Fibroblast of lung (primary cell): ENCODE data around the gene CD7. TPM values are rescaled to one million over a fixed set of nuclear protein-coding genes. Genes with fewer than 3 reads are reported as not detected.

Source experiments
- DNase-seq, 2 donors: peaks; one replicate each; pipeline versions ENCODE4 v3.0.0 to v3.0.0-alpha.2; 2010; ENCODE audit warnings: low read depth in 2 of 2
- H2AFZ ChIP-seq: 2 replicates; pipeline ENCODE4 v1.5.1; 2012; ENCODE audit warnings: low read length, control low read depth, inconsistent platforms
- H3K27ac ChIP-seq: 2 replicates; pipeline ENCODE4 v1.5.1; 2011; ENCODE audit warnings: low read length, control low read depth; ENCODE audit not compliant: insufficient read depth
- H3K27me3 ChIP-seq: 2 replicates; pipeline ENCODE4 v1.5.1; 2011; ENCODE audit warnings: mild to moderate bottlenecking, low read length; ENCODE audit not compliant: control insufficient read depth, insufficient read depth
- H3K36me3 ChIP-seq: 2 replicates; pipeline ENCODE4 v1.5.1; 2011; ENCODE audit warnings: low read length; ENCODE audit not compliant: control insufficient read depth, insufficient read depth
- H3K4me1 ChIP-seq: 2 replicates; pipeline ENCODE4 v1.5.1; 2011; ENCODE audit warnings: low read length; ENCODE audit not compliant: control insufficient read depth, insufficient read depth; ENCODE audit errors: extremely low read depth
- H3K4me2 ChIP-seq: 2 replicates; pipeline ENCODE4 v1.5.1; 2011; ENCODE audit warnings: low read length, control low read depth; ENCODE audit not compliant: insufficient read depth; ENCODE audit errors: extremely low read depth
- H3K4me3 ChIP-seq, 4 experiments: fragments of 200-600 bp in 1 of 4; sonication (generic) in 1 of 4; replicated peaks in 1 of 4; 2 replicates each; pipeline ENCODE4 v1.5.1; 2011 to 2016; ENCODE audit warnings: low read length in 4 of 4, low read depth in 3 of 4, mild to moderate bottlenecking in 3 of 4, control low read depth in 2 of 4, inconsistent platforms in 1 of 4, mixed read lengths in 1 of 4; ENCODE audit not compliant: insufficient read depth in 1 of 4; ENCODE audit errors: control extremely low read depth in 1 of 4
- H3K79me2 ChIP-seq: 2 replicates; pipeline ENCODE4 v1.5.1; 2012; ENCODE audit warnings: mild to moderate bottlenecking, low read length, inconsistent platforms; ENCODE audit not compliant: control insufficient read depth, insufficient read depth
- H3K9ac ChIP-seq: 2 replicates; pipeline ENCODE4 v1.5.1; 2011; ENCODE audit warnings: mild to moderate bottlenecking, low read length, control low read depth; ENCODE audit not compliant: insufficient read depth
- H3K9me3 ChIP-seq: 2 replicates; pipeline ENCODE4 v1.5.1; 2012; ENCODE audit warnings: low read depth, low read length; ENCODE audit not compliant: control insufficient read depth, insufficient read depth
- H4K20me1 ChIP-seq: 2 replicates; pipeline ENCODE4 v1.5.1; 2011; ENCODE audit warnings: low read length; ENCODE audit not compliant: control insufficient read depth, insufficient read depth; ENCODE audit errors: extremely low read depth
- CTCF ChIP-seq, 2 donors: IDR thresholded peaks in 1 of 2; conservative IDR thresholded peaks in 1 of 2; 1 replicate in 1 of 2; 2 replicates in 1 of 2; pipeline ENCODE4 v1.5.1; 2011 to 2012; ENCODE audit warnings: low read length in 2 of 2, control low read depth in 1 of 2, inconsistent platforms in 1 of 2, low read depth in 1 of 2, mild to moderate bottlenecking in 1 of 2
- EZH2 ChIP-seq: IDR thresholded peaks from 2 replicates; pipeline ENCODE4 v1.5.1; 2012; ENCODE audit warnings: low read length, control low read depth, mild to moderate bottlenecking; ENCODE audit errors: missing control alignments
- polyA plus RNA-seq, 2 donors: library from polyadenylated mRNA; depleted of rRNA in 1 of 2; stranded (reverse) in 1 of 2; unstranded in 1 of 2; fragments of >200 nt; gene quantifications; 2 replicates each; pipeline ENCODE4 v1.2.1, GENCODE V29; 2011 to 2012; ENCODE audit warnings: missing spikeins in 1 of 2
- total RNA-seq: library from RNA; depleted of rRNA; stranded (reverse); fragments of >200 nt; gene quantifications from 2 replicates; pipeline ENCODE4 v1.2.1, GENCODE V29; 2014

CD7 gene
- total and polyA plus RNA-seq, 2 donors (not counting 1 experiment from before 2014, with no cell fraction given): 0.17 TPM; not detected in 1

GRCh38 chr17:82327289-82327688 is 9.9 kb upstream of the CD7 start:
- H3K9ac ChIP-seq: no peak overlapping the region
- H4K20me1 ChIP-seq: no peaks in the 10 kb centered on the region
- no peak overlapping the region for H3K4me2 ChIP-seq
- no peak for DNase-seq
- H3K4me3 ChIP-seq: no peak overlapping the region
- H3K27ac ChIP-seq: no peak overlapping the region
- peaks cover 9% of the 10 kb centered on the region for H3K4me1 ChIP-seq
- TF ChIP-seq EZH2 (no peak), CTCF (conservative IDR thresholded peaks at IDR 0.05 in 1 of 2, IDR thresholded peaks at IDR 0.05 in 1 of 2; ENCODE audit: low read depth in 1 of 2, low read length in 2 of 2) (no peak)
- H3K9me3 ChIP-seq: no peaks in the 10 kb centered on the region
- H3K36me3 ChIP-seq: no peaks in the 10 kb centered on the region
- H3K27me3 ChIP-seq: no peaks in the 10 kb centered on the region
- no peaks in the 10 kb centered on the region for H3K79me2 ChIP-seq
- no peak overlapping the region for H2AFZ ChIP-seq

- TF ChIP-seq CTCF (conservative IDR thresholded peaks at IDR 0.05 in 1 of 2, IDR thresholded peaks at IDR 0.05 in 1 of 2; ENCODE audit: low read depth in 1 of 2, low read length in 2 of 2) (no peak), EZH2 (no peak)
- Histone ChIP-seq H3K4me3 (no peak overlapping the region), H3K9ac (no peak overlapping the region), H3K9me3 (no peaks in the 10 kb centered on the region), H3K36me3 (no peaks in the 10 kb centered on the region), H2AFZ (no peak overlapping the region), H3K79me2 (no peaks in the 10 kb centered on the region), H3K27ac (no peak overlapping the region), H4K20me1 (no peaks in the 10 kb centered on the region), H3K27me3 (no peaks in the 10 kb centered on the region), H3K4me1 (peaks cover 7% of the 10 kb centered on the region), H3K4me2 (no peak overlapping the region)
- DNase-seq: no peak
Measured at GRCh38 chr17:82325286-82326180, 8.1 kb upstream of the CD7 start.

GRCh38 chr17:82324566-82325285 is 7.3 kb upstream of the CD7 start:
- H3K4me2 ChIP-seq: no peak overlapping the region
- H2AFZ ChIP-seq: no peak overlapping the region
- TF ChIP-seq EZH2 (no peak), CTCF (conservative IDR thresholded peaks at IDR 0.05 in 1 of 2, IDR thresholded peaks at IDR 0.05 in 1 of 2; ENCODE audit: low read depth in 1 of 2, low read length in 2 of 2) (no peak)
- H3K4me1 ChIP-seq: no peaks in the 10 kb centered on the region
- H3K36me3 ChIP-seq: no peaks in the 10 kb centered on the region
- no peak overlapping the region for H3K9ac ChIP-seq
- H3K9me3 ChIP-seq: no peaks in the 10 kb centered on the region
- no peaks in the 10 kb centered on the region for H3K79me2 ChIP-seq
- no peak overlapping the region for H3K4me3 ChIP-seq
- H3K27me3 ChIP-seq: no peaks in the 10 kb centered on the region
- no peaks in the 10 kb centered on the region for H4K20me1 ChIP-seq
- no peak for DNase-seq
- no peak overlapping the region for H3K27ac ChIP-seq
